Central memory CD8-positive, alpha-beta T cell (primary cell): Measurements from ENCODE around the gene SOAT1.
"Not testable (repeated sequence)": the region's sequence is repeated elsewhere in the genome, so short reads cannot be mapped to it uniquely, and the experiment has no call there.

ENCODE experiments used
- ATAC-seq: fragments of 150-1000 bp; cut with Tn5 transposase; replicated peaks from 2 replicates; pipeline ENCODE4 v1.10.0; 2022; ENCODE audit warnings: mild to moderate bottlenecking, moderate FRiP score, moderate number of reproducible peaks; ENCODE audit not compliant: poor library complexity, severe bottlenecking; ENCODE audit errors: extremely low read depth
- DNase-seq, 2 donors: peaks; one replicate each; pipeline ENCODE4 v3.0.0; 2021; ENCODE audit warnings: low spot score in 2 of 2
- H3K27ac Mint-ChIP-seq: one replicate; pipeline ENCODE4 v1.8.0; 2022; ENCODE audit warnings: low read depth, mild to moderate bottlenecking, moderate library complexity, mixed read lengths
- H3K27me3 Mint-ChIP-seq: one replicate; pipeline ENCODE4 v1.8.0; 2022; ENCODE audit warnings: mixed read lengths
- H3K36me3 Mint-ChIP-seq: one replicate; pipeline ENCODE4 v1.8.0; 2022; ENCODE audit warnings: mild to moderate bottlenecking, moderate library complexity, mixed read lengths; ENCODE audit not compliant: insufficient read depth
- H3K4me1 Mint-ChIP-seq: one replicate; pipeline ENCODE4 v1.8.0; 2022; ENCODE audit warnings: mixed read lengths
- H3K4me3 Mint-ChIP-seq: one replicate; pipeline ENCODE4 v1.8.0; 2022; ENCODE audit warnings: mild to moderate bottlenecking, moderate library complexity, mixed read lengths
- H3K9me3 Mint-ChIP-seq: one replicate; pipeline ENCODE4 v1.8.0; 2022; ENCODE audit warnings: mixed read lengths

The SOAT1 gene

DNA sequence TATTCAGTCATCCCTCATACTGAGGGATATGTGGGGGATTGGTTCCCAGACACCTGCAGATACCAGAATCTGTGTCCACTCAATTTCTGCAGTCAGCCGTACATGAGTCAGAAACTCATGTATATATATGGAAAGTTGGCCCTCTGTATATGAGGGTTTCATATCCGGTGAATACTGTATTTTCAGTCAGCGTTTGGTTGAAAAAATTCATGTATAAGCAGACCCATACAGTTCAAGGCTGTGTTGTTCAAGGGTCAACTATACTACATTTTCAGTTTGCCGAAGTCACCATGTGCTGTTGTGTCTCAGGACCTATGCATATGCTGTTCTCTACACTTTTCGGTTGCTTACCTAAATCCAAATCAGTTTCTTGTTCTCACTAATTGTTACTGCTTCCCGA lies 82.6 kb downstream of the SOAT1 start:
- no peaks in the 10 kb centered on the region for H3K4me1 Mint-ChIP-seq
- H3K4me3 Mint-ChIP-seq, result no peak overlapping the region
- H3K36me3 Mint-ChIP-seq, result peaks cover 2% of the 10 kb centered on the region
- no peak for ATAC-seq
- H3K9me3 Mint-ChIP-seq, result no peaks in the 10 kb centered on the region
- DNase-seq, result no peak
- no peaks in the 10 kb centered on the region for H3K27me3 Mint-ChIP-seq
- H3K27ac Mint-ChIP-seq, result no peak overlapping the region

GRCh38 chr1:179380299-179380698 lies 86.7 kb downstream of the SOAT1 start:
- H3K27me3 Mint-ChIP-seq, result no peaks in the 10 kb centered on the region
- ATAC-seq (no peak), DNase-seq (no peak)
- no peaks in the 10 kb centered on the region for H3K9me3 Mint-ChIP-seq
- no peaks in the 10 kb centered on the region for H3K4me1 Mint-ChIP-seq
- H3K4me3 Mint-ChIP-seq, result no peak overlapping the region
- no peaks in the 10 kb centered on the region for H3K36me3 Mint-ChIP-seq
- no peak overlapping the region for H3K27ac Mint-ChIP-seq

- Mint-ChIP-seq H3K9me3 (no peaks in the 10 kb centered on the region), H3K27ac (no peak overlapping the region), H3K36me3 (no peaks in the 10 kb centered on the region), H3K4me3 (no peak overlapping the region), H3K27me3 (no peaks in the 10 kb centered on the region), H3K4me1 (no peaks in the 10 kb centered on the region)
- ATAC-seq (no peak), DNase-seq (no peak)
These were observed 90.4 kb downstream of the SOAT1 start for GRCh38 chr1:179384027-179384426.

DNA sequence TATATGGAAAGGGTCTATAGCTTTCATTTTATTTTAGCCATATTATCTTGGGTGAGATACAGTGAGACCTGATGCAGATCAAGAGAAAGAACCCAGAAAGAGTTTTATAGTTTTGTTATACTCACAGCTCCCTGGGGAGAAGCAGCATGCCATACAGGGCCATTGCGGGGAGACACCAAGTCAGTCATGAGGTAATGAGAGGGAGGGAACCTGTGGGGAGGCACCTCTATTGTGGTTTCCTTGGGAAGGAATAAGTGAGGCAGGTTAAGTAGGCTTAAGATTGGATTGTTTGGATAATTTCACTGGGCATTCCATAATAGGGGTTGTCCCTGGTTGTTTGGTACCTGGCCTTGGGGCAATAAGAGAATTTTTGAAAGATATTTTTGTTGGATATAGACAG lies 91.9 kb downstream of the SOAT1 start:
- Mint-ChIP-seq H3K4me1 (no peaks in the 10 kb centered on the region), H3K36me3 (no peaks in the 10 kb centered on the region), H3K9me3 (no peaks in the 10 kb centered on the region), H3K27ac (no peak overlapping the region), H3K4me3 (no peak overlapping the region), H3K27me3 (no peaks in the 10 kb centered on the region)
- ATAC-seq, result no peak
- DNase-seq, result no peak

DNA sequence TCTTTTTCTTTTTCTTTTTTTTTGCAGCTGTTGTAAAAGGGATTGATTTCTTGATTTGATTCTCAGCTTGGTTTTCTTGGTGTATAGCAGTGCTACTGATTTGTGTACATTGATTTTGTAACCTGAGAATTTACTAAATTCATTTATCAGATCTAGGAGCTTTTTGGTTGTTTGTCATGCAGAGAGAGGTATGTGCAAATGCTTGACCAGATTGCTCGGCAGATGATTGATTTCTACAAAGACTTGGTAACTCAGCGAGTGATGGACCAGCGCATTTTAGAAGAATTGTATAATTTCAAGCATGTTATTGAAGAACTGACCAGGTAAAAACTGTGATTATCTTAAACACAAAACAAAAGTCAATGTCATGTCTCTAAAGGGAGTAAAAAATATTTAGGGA lies 100.1 kb downstream of the SOAT1 start:
- Mint-ChIP-seq H3K4me3 (no peak overlapping the region), H3K36me3 (no peaks in the 10 kb centered on the region), H3K9me3 (peaks cover 6% of the 10 kb centered on the region), H3K27ac (no peak overlapping the region), H3K27me3 (peaks cover 48% of the 10 kb centered on the region), H3K4me1 (no peaks in the 10 kb centered on the region)
- no peak for ATAC-seq
- DNase-seq, result no peak

GRCh38 chr1:179399399-179399798 lies 105.8 kb downstream of the SOAT1 start:
- H3K9me3 Mint-ChIP-seq, H3K4me3 Mint-ChIP-seq, H3K36me3 Mint-ChIP-seq, DNase-seq, H3K27ac Mint-ChIP-seq, ATAC-seq, H3K4me1 Mint-ChIP-seq: not testable (repeated sequence)
- H3K27me3 Mint-ChIP-seq, result peaks cover 36% of the 10 kb centered on the region
